Measurements from ENCODE around the gene LACTBL1.

DNA sequence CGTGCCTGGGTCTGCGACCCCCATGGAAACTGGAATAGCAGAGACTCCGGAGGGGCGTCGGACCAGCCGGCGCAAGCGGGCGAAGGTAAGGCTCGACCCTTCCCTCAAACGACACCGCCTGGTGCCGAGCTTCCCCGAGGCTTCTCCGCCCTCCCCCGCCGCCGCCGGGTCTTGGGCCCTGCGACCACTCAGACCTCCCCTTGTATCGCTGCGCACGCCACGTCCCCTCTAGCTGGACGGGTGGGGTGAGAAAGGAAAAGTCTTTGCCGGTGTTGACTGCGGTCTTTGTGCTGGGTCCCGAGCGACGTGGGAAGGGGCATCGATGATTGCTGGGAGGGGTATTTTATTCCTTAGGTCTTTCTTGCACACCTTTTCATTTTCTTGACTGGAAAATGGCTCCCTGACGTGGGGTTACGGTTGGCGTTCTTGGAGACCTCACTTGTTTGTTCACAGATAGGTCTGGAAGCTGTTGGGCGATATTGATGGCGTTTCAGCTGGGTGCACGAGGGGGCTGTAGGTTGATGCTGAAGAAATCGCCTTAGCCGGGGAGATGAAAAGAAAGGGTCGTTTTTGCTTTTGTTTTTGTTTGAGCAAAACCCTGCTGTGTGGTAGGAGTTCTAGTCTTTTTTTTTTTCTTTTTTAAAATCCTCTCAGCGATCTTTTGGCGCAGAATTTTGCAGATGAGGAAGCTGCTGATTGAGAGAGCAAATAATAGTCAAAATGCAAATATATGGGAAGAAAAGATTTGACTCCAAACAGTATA is 47.4 kb upstream of the LACTBL1 start:
- TF ChIP-seq GATA2 (IDR thresholded peaks at IDR 0.05; ENCODE audit: low read depth, low read length): no peak
- no peak for TF ChIP-seq GATA3 (IDR thresholded peaks at IDR 0.05; ENCODE audit: low read depth, low read length)
